SU-DHL-6 (cell line): ENCODE data around the gene C7orf33.

ENCODE experiments used
- H2AFZ ChIP-seq: fragments of 200-600 bp; sonication (generic); 2 replicates; pipeline ENCODE4 v1.6.1; 2014; ENCODE audit warnings: low read depth, mild to moderate bottlenecking, moderate library complexity, mixed read lengths, antibody characterized with exemption, low read length; ENCODE audit not compliant: severe bottlenecking
- H3F3A ChIP-seq: fragments of 200-600 bp; shearing (Covaris generic); 2 replicates; pipeline ENCODE4 v1.6.0; 2016; ENCODE audit warnings: antibody characterized with exemption, mild to moderate bottlenecking; ENCODE audit not compliant: insufficient read depth
- H3K27ac ChIP-seq: fragments of 200-600 bp; sonication (generic); 2 replicates; pipeline ENCODE4 v1.5.1; 2016; ENCODE audit warnings: low read depth, mild to moderate bottlenecking, low read length, moderate library complexity, mixed read lengths
- H3K27me3 ChIP-seq: fragments of 200-600 bp; sonication (generic), shearing (Covaris generic); 2 replicates; pipeline ENCODE4 v1.6.0; 2014; ENCODE audit warnings: mild to moderate bottlenecking, low read length
- H3K36me3 ChIP-seq: fragments of 200-600 bp; sonication (generic); 2 replicates; pipeline ENCODE4 v1.6.1; 2014; ENCODE audit warnings: mild to moderate bottlenecking, low read length, mixed read lengths
- H3K4me2 ChIP-seq: fragments of 300-600, 200-600 bp; shearing (Covaris generic), sonication (generic); 2 replicates; pipeline ENCODE4 v1.6.0; 2014; ENCODE audit warnings: low read length, low read depth, mild to moderate bottlenecking; ENCODE audit not compliant: poor library complexity, severe bottlenecking
- H3K4me3 ChIP-seq: fragments of 200-600 bp; sonication (generic); 2 replicates; pipeline ENCODE4 v1.5.1; 2014; ENCODE audit warnings: antibody characterized with exemption, low read length, mild to moderate bottlenecking, mixed read lengths; ENCODE audit not compliant: insufficient read depth, poor library complexity, severe bottlenecking
- H3K79me2 ChIP-seq: fragments of 200-600 bp; sonication (generic); 2 replicates; pipeline ENCODE4 v1.6.1; 2014; ENCODE audit warnings: mild to moderate bottlenecking, low read length, moderate library complexity; ENCODE audit not compliant: insufficient read depth
- H3K9ac ChIP-seq: fragments of 200-600 bp; sonication (generic); 2 replicates; pipeline ENCODE4 v1.7.0; 2014; ENCODE audit warnings: mild to moderate bottlenecking, low read length
- H3K9me2 ChIP-seq: fragments of 200-600 bp; sonication (generic); replicated peaks from 2 replicates; pipeline ENCODE4 v1.6.1; 2014; ENCODE audit warnings: low read length; ENCODE audit not compliant: insufficient read depth
- H3K9me3 ChIP-seq: fragments of 200-600 bp; sonication (generic); 2 replicates; pipeline ENCODE4 v1.6.1; 2014; ENCODE audit warnings: low read length, mixed read lengths; ENCODE audit not compliant: insufficient read depth
- H4K20me1 ChIP-seq: fragments of 200-600 bp; sonication (generic); 2 replicates; pipeline ENCODE4 v1.6.1; 2014; ENCODE audit warnings: low read depth, mild to moderate bottlenecking, antibody characterized with exemption, low read length, moderate library complexity, mixed read lengths
- EZH2phosphoT487 ChIP-seq: fragments of 200-600 bp; sonication (generic), shearing (Covaris generic); conservative IDR thresholded peaks from 2 replicates; pipeline ENCODE4 v1.6.1; 2018; ENCODE audit warnings: mild to moderate bottlenecking, antibody characterized with exemption, low read length, moderate library complexity, mixed read lengths
- TF ChIP-seq, protein P1 (sequence below): fragments of 200-600 bp; sonication (generic); IDR thresholded peaks from one replicate; pipeline ENCODE4 v1.5.1; 2017; ENCODE audit warnings: antibody characterized with exemption, mild to moderate bottlenecking, low read length, moderate library complexity; ENCODE audit not compliant: insufficient read depth, poor library complexity, severe bottlenecking

C7orf33 gene

DNA sequence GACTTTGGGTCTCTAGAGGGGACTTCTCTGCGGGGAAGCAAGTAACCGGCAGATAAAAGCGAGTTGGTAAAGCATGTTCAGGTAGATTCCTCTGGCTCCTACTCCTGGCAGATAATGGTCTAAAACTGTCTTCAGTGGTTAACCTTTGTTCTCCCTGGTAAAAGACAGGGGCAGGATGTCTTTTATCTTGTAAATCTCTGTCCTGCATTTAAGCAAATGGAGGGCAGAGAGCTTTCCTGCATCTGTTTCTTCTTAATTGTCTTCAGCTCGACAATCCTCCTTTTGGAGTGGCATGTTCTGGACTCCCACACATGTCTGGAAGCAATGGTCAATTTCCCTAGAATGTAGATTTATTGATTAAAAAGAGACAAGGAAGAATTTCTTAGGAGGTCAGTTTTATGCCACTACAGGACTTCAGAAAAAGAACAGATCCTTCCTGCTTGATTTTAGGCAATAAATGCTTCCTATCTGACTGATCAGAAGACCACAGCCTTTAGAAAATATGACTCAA is 16.6 kb downstream of the C7orf33 start:
- TF ChIP-seq, protein P1, sequence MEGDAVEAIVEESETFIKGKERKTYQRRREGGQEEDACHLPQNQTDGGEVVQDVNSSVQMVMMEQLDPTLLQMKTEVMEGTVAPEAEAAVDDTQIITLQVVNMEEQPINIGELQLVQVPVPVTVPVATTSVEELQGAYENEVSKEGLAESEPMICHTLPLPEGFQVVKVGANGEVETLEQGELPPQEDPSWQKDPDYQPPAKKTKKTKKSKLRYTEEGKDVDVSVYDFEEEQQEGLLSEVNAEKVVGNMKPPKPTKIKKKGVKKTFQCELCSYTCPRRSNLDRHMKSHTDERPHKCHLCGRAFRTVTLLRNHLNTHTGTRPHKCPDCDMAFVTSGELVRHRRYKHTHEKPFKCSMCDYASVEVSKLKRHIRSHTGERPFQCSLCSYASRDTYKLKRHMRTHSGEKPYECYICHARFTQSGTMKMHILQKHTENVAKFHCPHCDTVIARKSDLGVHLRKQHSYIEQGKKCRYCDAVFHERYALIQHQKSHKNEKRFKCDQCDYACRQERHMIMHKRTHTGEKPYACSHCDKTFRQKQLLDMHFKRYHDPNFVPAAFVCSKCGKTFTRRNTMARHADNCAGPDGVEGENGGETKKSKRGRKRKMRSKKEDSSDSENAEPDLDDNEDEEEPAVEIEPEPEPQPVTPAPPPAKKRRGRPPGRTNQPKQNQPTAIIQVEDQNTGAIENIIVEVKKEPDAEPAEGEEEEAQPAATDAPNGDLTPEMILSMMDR, result no peak
- no peak for TF ChIP-seq EZH2phosphoT487
- Histone ChIP-seq H3K4me3 (no peak overlapping the region), H3F3A (no peaks in the 10 kb centered on the region), H3K9ac (no peak overlapping the region), H3K36me3 (no peaks in the 10 kb centered on the region), H3K79me2 (no peaks in the 10 kb centered on the region), H3K9me2 (no peaks in the 10 kb centered on the region), H2AFZ (no peak overlapping the region), H3K9me3 (peaks cover 12% of the 10 kb centered on the region; the same call in 1 of the 2 replicates), H4K20me1 (no peaks in the 10 kb centered on the region), H3K4me2 (no peak overlapping the region), H3K27ac (no peak overlapping the region), H3K27me3 (no peaks in the 10 kb centered on the region; the same call in 1 of the 2 replicates)

DNA sequence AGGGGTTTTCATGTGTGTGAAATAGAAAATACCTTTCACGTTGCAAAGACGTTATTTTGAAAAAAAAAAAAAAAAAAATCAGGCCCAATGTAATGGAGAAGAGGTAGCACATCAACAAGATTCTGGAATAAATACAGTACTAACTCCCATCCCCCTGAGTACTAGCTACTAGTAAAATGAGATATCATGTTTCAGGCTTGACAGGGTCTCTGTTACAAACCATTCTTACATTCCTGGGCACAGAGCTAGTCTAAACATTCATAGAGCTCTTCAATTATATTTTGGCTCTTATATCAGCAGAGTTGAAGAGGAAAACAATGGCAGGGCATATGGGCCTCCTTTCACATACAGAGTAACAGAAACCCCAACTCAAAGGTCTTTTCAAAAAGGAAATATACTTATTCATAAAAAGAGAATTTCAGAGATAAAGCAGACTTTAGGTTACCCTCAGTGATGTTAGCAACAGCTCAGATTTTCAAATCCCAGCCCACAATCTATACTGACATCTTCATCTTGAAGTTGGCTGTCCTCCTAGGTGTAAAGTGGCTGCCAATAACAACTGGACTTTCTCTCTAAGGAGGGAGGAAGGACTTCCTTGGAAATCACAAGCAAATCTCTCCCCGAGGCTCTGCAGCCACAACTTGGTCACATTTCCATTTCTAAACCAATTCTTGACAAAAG is 18.6 kb downstream of the C7orf33 start:
- TF ChIP-seq, protein P1, result no peak
- no peak for TF ChIP-seq EZH2phosphoT487

DNA sequence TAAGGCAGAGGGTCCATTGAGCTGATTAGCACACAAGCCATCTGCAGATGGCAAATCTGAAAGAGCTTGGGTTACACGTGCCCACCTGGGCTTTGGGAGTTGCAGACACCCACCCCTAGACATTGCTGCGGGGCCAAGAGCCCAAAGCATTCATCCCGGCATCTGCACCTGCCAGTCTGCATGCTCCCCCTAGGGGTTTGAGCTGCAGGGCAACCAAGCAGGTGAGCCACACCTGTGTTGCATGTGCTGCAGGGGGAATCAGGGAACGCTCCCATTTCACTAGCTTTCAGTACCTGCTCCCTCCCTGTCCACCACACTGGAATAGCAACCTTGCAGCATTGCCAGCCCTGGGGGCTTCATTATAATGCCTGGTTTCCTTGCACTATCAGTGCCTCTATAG is 21.1 kb downstream of the C7orf33 start:
- H3K27ac ChIP-seq, result no peak overlapping the region
- no peak overlapping the region for H3K4me2 ChIP-seq
- no peaks in the 10 kb centered on the region for H3K27me3 ChIP-seq
- no peak overlapping the region for H2AFZ ChIP-seq
- no peaks in the 10 kb centered on the region for H3F3A ChIP-seq
- no peak overlapping the region for H3K4me3 ChIP-seq
- no peak overlapping the region for H3K9ac ChIP-seq
- TF ChIP-seq, protein P1, result no peak
- no peak for TF ChIP-seq EZH2phosphoT487
- H3K79me2 ChIP-seq, result no peaks in the 10 kb centered on the region
- no peaks in the 10 kb centered on the region for H3K9me3 ChIP-seq
- H3K36me3 ChIP-seq, result no peaks in the 10 kb centered on the region
- H3K9me2 ChIP-seq, result no peaks in the 10 kb centered on the region
- H4K20me1 ChIP-seq, result no peaks in the 10 kb centered on the region

More for the DNA sequence above, 18.6 kb downstream of the C7orf33 start:
- no peak overlapping the region for H2AFZ ChIP-seq
- H4K20me1 ChIP-seq, result no peaks in the 10 kb centered on the region
- peaks cover 12% of the 10 kb centered on the region; the same call in 1 of the 2 replicates for H3K9me3 ChIP-seq
- H3K9me2 ChIP-seq, result no peaks in the 10 kb centered on the region
- H3F3A ChIP-seq, result no peaks in the 10 kb centered on the region
- no peaks in the 10 kb centered on the region for H3K36me3 ChIP-seq
- H3K4me3 ChIP-seq, result no peak overlapping the region
- no peaks in the 10 kb centered on the region for H3K79me2 ChIP-seq
- no peak overlapping the region for H3K9ac ChIP-seq
- no peak overlapping the region for H3K27ac ChIP-seq
- H3K27me3 ChIP-seq, result no peaks in the 10 kb centered on the region; the same call in 1 of the 2 replicates
- H3K4me2 ChIP-seq, result no peak overlapping the region
